Caco-2 (cell line): ENCODE measurements around the gene ERCC6L. TPM values are rescaled to one million over a fixed set of nuclear protein-coding genes. Genes with fewer than 3 reads are reported as not detected.

Experiments used
- BruUV-seq: library from RNA; stranded (reverse); fragments of 400-500 nt; replicated peaks from 2 replicates; lab custom pipeline; 2021; lab: Mats Ljungman, UMichigan
- CTCF ChIA-PET: fragments of 300-600 bp; sonication (Branson Sonifier 250); formaldehyde crosslinking; loops from one replicate; lab custom pipeline; 2022; ENCODE audit warnings: antibody characterized with exemption; lab: Charles Lee
- POLR2A ChIA-PET: fragments of 300-600 bp; sonication (Branson Sonifier 250); formaldehyde crosslinking; loops from one replicate; lab custom pipeline; 2022; ENCODE audit warnings: antibody characterized with exemption; lab: Charles Lee
- DNase-seq, 2 experiments: peaks; one replicate each; pipeline versions ENCODE4 v3.0.0 to v3.0.0-alpha.2; 2020 to 2022
- H3K27me3 ChIP-seq: replicated peaks from 2 replicates; pipeline ENCODE4 v1.6.0; 2011; ENCODE audit warnings: low read length; ENCODE audit not compliant: control insufficient read depth, insufficient read depth
- H3K36me3 ChIP-seq: 2 replicates; pipeline ENCODE4 v1.5.1; 2011; ENCODE audit warnings: low read length; ENCODE audit not compliant: control insufficient read depth, insufficient read depth
- H3K4me1 ChIP-seq: fragments of 250-450 bp; sonication (Bioruptor Pico); 2 replicates; pipeline ENCODE4 v1.5.1; 2020; ENCODE audit warnings: mild to moderate bottlenecking
- H3K4me3 ChIP-seq: 2 replicates; pipeline ENCODE4 v1.5.1; 2011; ENCODE audit warnings: low read depth, mild to moderate bottlenecking, control low read depth, low read length
- H3K9me3 ChIP-seq: fragments of 250-450 bp; sonication (Bioruptor Pico); 2 replicates; pipeline ENCODE4 v1.5.1; 2020; ENCODE audit warnings: mild to moderate bottlenecking, moderate library complexity
- H3K27ac Mint-ChIP-seq: one replicate; pipeline ENCODE4 v1.8.0; 2022; ENCODE audit warnings: mixed read lengths; ENCODE audit not compliant: unreplicated experiment
- H3K27me3 Mint-ChIP-seq: one replicate; pipeline ENCODE4 v1.8.0; 2022; ENCODE audit warnings: mixed read lengths; ENCODE audit not compliant: insufficient read depth, unreplicated experiment
- H3K36me3 Mint-ChIP-seq: one replicate; pipeline ENCODE4 v1.8.0; 2022; ENCODE audit warnings: mild to moderate bottlenecking, mixed read lengths; ENCODE audit not compliant: insufficient read depth, unreplicated experiment
- H3K4me1 Mint-ChIP-seq: one replicate; pipeline ENCODE4 v1.8.0; 2022; ENCODE audit warnings: low read depth, mixed read lengths; ENCODE audit not compliant: unreplicated experiment
- H3K4me3 Mint-ChIP-seq: one replicate; pipeline ENCODE4 v1.8.0; 2022; ENCODE audit warnings: mild to moderate bottlenecking, moderate library complexity, mixed read lengths; ENCODE audit not compliant: unreplicated experiment
- H3K9me3 Mint-ChIP-seq: one replicate; pipeline ENCODE4 v1.8.0; 2022; ENCODE audit warnings: mixed read lengths; ENCODE audit not compliant: unreplicated experiment
- CTCF ChIP-seq, 2 experiments: fragments of 200-600 bp in 1 of 2; IDR thresholded peaks; 1 replicate in 1 of 2; 2 replicates in 1 of 2; pipeline versions ENCODE4 v1.5.1 to v1.8.0; 2011 to 2022; ENCODE audit warnings: antibody characterized with exemption in 1 of 2, control low read depth in 1 of 2, inconsistent platforms in 1 of 2, low read depth in 1 of 2, low read length in 1 of 2, mild to moderate bottlenecking in 1 of 2, moderate library complexity in 1 of 2; ENCODE audit not compliant: insufficient read depth in 1 of 2, severe bottlenecking in 1 of 2, unreplicated experiment in 1 of 2
- intact Hi-C: fragments of 100-400 bp; cut with micrococcal nuclease; formaldehyde crosslinking; loops from one replicate; pipeline ENCODE4 v1.10.0; 2022; ENCODE audit not compliant: unreplicated experiment
- total RNA-seq: library from RNA; stranded (reverse); gene quantifications from 2 replicates; pipeline ENCODE4 v1.2.3, GENCODE V29; 2022

The ERCC6L gene
- total RNA-seq, 1 experiment from 2014 or later = 9.7 TPM

GRCh38 chrX:72254816-72255215 is 16.0 kb upstream of the ERCC6L start:
- Histone ChIP-seq H3K36me3 (no peaks in the 10 kb centered on the region), H3K27me3 (no peaks in the 10 kb centered on the region), H3K4me3 (no peak overlapping the region), H3K4me1 (no peaks in the 10 kb centered on the region), H3K9me3 (no peaks in the 10 kb centered on the region)
- intact Hi-C loops = no loop called here
- Mint-ChIP-seq H3K27ac (no peak overlapping the region), H3K4me1 (no peaks in the 10 kb centered on the region), H3K36me3 (peaks cover 4% of the 10 kb centered on the region), H3K4me3 (no peak overlapping the region), H3K9me3 (no peaks in the 10 kb centered on the region), H3K27me3 (no peaks in the 10 kb centered on the region)
- POLR2A ChIA-PET = no interaction called here
- no peak for DNase-seq
- no TSS peak for BruUV-seq
- no peak for TF ChIP-seq CTCF (IDR thresholded peaks at IDR 0.05; ENCODE audit: insufficient read depth in 1 of 2, low read depth in 1 of 2, low read length in 1 of 2, severe bottlenecking in 1 of 2, unreplicated experiment in 1 of 2)
- CTCF ChIA-PET = no interaction called here

- Mint-ChIP-seq H3K9me3 (no peaks in the 10 kb centered on the region), H3K4me1 (no peaks in the 10 kb centered on the region), H3K36me3 (peaks cover 4% of the 10 kb centered on the region), H3K27me3 (no peaks in the 10 kb centered on the region), H3K27ac (no peak overlapping the region), H3K4me3 (no peak overlapping the region)
- CTCF ChIA-PET = no interaction called here
- Histone ChIP-seq H3K4me1 (no peaks in the 10 kb centered on the region), H3K36me3 (no peaks in the 10 kb centered on the region), H3K27me3 (no peaks in the 10 kb centered on the region), H3K9me3 (no peaks in the 10 kb centered on the region), H3K4me3 (no peak overlapping the region)
- no peak for TF ChIP-seq CTCF (IDR thresholded peaks at IDR 0.05; ENCODE audit: insufficient read depth in 1 of 2, low read depth in 1 of 2, low read length in 1 of 2, severe bottlenecking in 1 of 2, unreplicated experiment in 1 of 2)
- POLR2A ChIA-PET = no interaction called here
- intact Hi-C loops = no loop called here
- no TSS peak for BruUV-seq
- DNase-seq = no peak
These were observed 14.9 kb upstream of the ERCC6L start for GRCh38 chrX:72253686-72254085.

DNA sequence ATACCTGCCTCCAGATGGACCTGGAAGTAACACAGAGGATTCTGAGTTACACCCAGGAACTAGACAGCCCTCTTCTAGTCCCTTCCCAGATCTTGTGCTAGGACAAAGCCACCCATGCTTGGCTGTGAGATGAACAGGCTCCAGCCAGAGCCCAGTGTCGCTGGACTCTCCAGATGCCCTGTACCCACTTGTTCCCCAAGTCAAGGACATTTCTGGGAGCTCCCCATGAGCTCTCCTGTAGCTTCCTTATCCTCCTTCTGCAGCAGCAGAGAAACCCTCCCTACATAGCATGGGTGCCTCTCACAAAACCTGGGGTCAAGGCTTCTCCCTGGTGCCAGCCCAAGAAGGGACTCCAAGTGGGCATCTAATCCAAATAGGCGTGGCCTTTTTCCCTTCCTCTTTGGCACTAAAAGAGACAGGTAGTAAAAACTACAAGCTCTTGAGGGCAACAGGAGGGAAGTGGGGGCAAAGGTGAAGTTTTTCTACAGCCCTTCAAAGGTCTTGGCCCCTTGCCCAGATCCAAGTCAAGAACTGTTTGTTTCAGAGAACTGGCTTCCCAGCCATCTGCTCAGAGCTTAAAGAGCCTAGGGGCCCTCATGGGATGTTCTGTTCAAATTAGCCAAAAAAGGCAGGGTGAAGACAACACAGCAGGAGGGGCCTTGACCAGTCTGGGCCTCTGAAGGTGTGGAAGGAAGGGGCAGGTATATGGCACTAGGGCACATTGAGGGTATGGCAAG is 8.5 kb upstream of the ERCC6L start:
- H3K4me1 ChIP-seq = no peaks in the 10 kb centered on the region
- H3K4me3 ChIP-seq = no peak overlapping the region
- Mint-ChIP-seq H3K4me1 (no peaks in the 10 kb centered on the region), H3K27me3 (no peaks in the 10 kb centered on the region), H3K4me3 (no peak overlapping the region), H3K9me3 (no peaks in the 10 kb centered on the region), H3K27ac (no peak overlapping the region), H3K36me3 (no peaks in the 10 kb centered on the region)
- ChIA-PET CTCF (no interaction called here), POLR2A (interaction anchor here (1.2 kb wide), 1 partner anchor 9 kb away, joined by 3 read pairs; the partner anchor contains the start of gene ERCC6L)
- DNase-seq = no peak
- no peaks in the 10 kb centered on the region for H3K36me3 ChIP-seq
- no peaks in the 10 kb centered on the region for H3K9me3 ChIP-seq
- no TSS peak for BruUV-seq
- no peaks in the 10 kb centered on the region for H3K27me3 ChIP-seq
- TF ChIP-seq CTCF (IDR thresholded peaks at IDR 0.05; ENCODE audit: insufficient read depth in 1 of 2, low read depth in 1 of 2, low read length in 1 of 2, severe bottlenecking in 1 of 2, unreplicated experiment in 1 of 2) = no peak
- intact Hi-C loops = no loop called here
